Measurements from ENCODE around the gene GPR153.

GRCh38 chr1:6248932-6249738 is 11.8 kb downstream of the GPR153 start:
- TF ChIP-seq, protein P1, sequence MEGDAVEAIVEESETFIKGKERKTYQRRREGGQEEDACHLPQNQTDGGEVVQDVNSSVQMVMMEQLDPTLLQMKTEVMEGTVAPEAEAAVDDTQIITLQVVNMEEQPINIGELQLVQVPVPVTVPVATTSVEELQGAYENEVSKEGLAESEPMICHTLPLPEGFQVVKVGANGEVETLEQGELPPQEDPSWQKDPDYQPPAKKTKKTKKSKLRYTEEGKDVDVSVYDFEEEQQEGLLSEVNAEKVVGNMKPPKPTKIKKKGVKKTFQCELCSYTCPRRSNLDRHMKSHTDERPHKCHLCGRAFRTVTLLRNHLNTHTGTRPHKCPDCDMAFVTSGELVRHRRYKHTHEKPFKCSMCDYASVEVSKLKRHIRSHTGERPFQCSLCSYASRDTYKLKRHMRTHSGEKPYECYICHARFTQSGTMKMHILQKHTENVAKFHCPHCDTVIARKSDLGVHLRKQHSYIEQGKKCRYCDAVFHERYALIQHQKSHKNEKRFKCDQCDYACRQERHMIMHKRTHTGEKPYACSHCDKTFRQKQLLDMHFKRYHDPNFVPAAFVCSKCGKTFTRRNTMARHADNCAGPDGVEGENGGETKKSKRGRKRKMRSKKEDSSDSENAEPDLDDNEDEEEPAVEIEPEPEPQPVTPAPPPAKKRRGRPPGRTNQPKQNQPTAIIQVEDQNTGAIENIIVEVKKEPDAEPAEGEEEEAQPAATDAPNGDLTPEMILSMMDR (IDR thresholded peaks at IDR 0.05): no peak
- TF ChIP-seq POLR2A (IDR thresholded peaks at IDR 0.05): no peak
